ENCODE measurements around the gene PLEKHH1. TPM values are rescaled to one million over a fixed set of nuclear protein-coding genes. Genes with fewer than 3 reads are reported as not detected.

PLEKHH1 gene
- total RNA-seq, 1 donor from 2014 or later: 3.3 TPM

DNA sequence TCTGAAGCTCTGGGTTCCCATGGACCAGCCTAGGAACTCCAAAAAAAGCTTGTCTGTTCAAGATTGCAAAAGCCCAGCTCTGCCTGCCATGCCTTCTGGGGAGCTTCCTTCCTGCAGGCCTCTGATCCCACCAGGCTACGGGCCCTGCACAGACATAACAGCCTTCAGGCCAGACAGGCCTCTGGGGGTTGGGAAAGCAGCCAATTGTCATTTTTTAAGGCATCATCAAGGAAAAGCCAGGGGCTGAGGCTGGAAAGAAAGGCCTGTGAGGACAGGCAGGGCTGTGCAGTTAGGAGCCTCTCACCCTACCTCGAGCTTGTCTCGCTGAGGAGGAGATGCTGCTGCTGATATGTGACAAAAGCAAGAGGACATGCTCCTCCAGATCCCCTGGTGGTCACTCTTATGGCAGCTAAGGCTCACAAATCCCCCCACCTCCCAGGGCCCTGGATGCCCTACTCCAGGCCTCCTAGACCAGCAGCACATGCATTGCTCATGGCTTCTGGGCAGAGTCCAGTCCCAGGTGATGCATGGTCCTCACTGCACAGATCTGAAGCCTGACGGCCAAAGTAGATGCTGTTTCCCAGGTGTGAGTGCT lies 47.5 kb upstream of the PLEKHH1 start:
- Histone ChIP-seq H3K9ac (ENCODE audit: low read length) (no peak overlapping the region), H3K27me3 (ENCODE audit: insufficient read depth, low read length) (no peaks in the 10 kb centered on the region), H3K4me1 (ENCODE audit: insufficient read depth, low read length) (no peaks in the 10 kb centered on the region), H3K79me2 (ENCODE audit: insufficient read depth, low read length) (no peaks in the 10 kb centered on the region), H2AFZ (ENCODE audit: low read depth, low read length) (no peak overlapping the region), H3K27ac (ENCODE audit: low read depth, low read length) (no peak overlapping the region), H3K9me3 (ENCODE audit: insufficient read depth, low read depth, low read length) (no peaks in the 10 kb centered on the region), H3K36me3 (ENCODE audit: insufficient read depth, low read length) (no peaks in the 10 kb centered on the region), H4K20me1 (ENCODE audit: insufficient read depth, low read length) (no peaks in the 10 kb centered on the region), H3K4me3 (ENCODE audit: insufficient read depth, low read depth, low read length) (no peak overlapping the region), H3K4me2 (ENCODE audit: low read length) (no peak overlapping the region)
- Mint-ChIP-seq H3K36me3 (ENCODE audit: low read depth, unreplicated experiment) (no peaks in the 10 kb centered on the region), H3K27ac (ENCODE audit: unreplicated experiment) (peak overlapping the region; percentile 15), H3K4me1 (ENCODE audit: low read depth, unreplicated experiment) (peaks cover 6% of the 10 kb centered on the region), H3K9me3 (ENCODE audit: unreplicated experiment) (peaks cover 4% of the 10 kb centered on the region), H3K27me3 (ENCODE audit: low read depth, unreplicated experiment) (peaks cover 15% of the 10 kb centered on the region), H3K4me3 (ENCODE audit: unreplicated experiment) (no peak overlapping the region)
- TF ChIP-seq CTCF (IDR thresholded peaks at IDR 0.05; ENCODE audit: insufficient read depth, low read depth, low read length) (no peak), EZH2 (IDR thresholded peaks at IDR 0.05; ENCODE audit: insufficient read depth, low read length) (no peak)
- FAIRE-seq (no peak), DNase-seq (ENCODE audit: low read depth) (no peak)

DNA sequence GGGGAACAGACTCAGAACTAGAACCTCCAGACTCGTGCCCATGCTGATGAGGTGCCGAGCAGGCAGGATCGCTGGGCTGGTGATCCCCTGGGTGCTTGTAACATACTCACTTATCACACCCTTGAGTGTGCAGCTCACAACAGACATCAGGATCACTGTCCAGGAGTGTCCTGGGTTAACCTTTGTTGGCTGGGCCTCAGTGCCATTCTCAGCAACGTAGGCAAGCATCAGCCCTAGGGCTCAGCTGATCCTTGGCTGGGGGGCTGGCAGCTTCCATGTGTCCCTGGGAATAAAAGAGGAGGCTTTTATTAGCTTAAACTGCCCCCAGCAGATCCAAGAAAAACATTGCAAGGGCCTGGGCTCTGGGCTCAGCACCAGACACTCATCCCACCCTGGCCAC lies 46.2 kb upstream of the PLEKHH1 start:
- no peak overlapping the region for H2AFZ ChIP-seq (ENCODE audit: low read depth, low read length)
- no peak for DNase-seq (ENCODE audit: low read depth)
- no peak overlapping the region for H3K4me2 ChIP-seq (ENCODE audit: low read length)
- no peak overlapping the region for H3K27ac ChIP-seq (ENCODE audit: low read depth, low read length)
- H3K4me3 ChIP-seq (ENCODE audit: insufficient read depth, low read depth, low read length): no peak overlapping the region
- H3K27me3 ChIP-seq (ENCODE audit: insufficient read depth, low read length): no peaks in the 10 kb centered on the region
- Mint-ChIP-seq H3K4me1 (ENCODE audit: low read depth, unreplicated experiment) (peaks cover 6% of the 10 kb centered on the region), H3K27me3 (ENCODE audit: low read depth, unreplicated experiment) (peaks cover 8% of the 10 kb centered on the region), H3K36me3 (ENCODE audit: low read depth, unreplicated experiment) (no peaks in the 10 kb centered on the region), H3K9me3 (ENCODE audit: unreplicated experiment) (peaks cover 4% of the 10 kb centered on the region), H3K4me3 (ENCODE audit: unreplicated experiment) (no peak overlapping the region), H3K27ac (ENCODE audit: unreplicated experiment) (no peak overlapping the region)
- no peaks in the 10 kb centered on the region for H3K79me2 ChIP-seq (ENCODE audit: insufficient read depth, low read length)
- no peaks in the 10 kb centered on the region for H3K36me3 ChIP-seq (ENCODE audit: insufficient read depth, low read length)
- TF ChIP-seq CTCF (IDR thresholded peaks at IDR 0.05; ENCODE audit: insufficient read depth, low read depth, low read length): no peak
- no peak for TF ChIP-seq EZH2 (IDR thresholded peaks at IDR 0.05; ENCODE audit: insufficient read depth, low read length)
- no peak for FAIRE-seq
- no peaks in the 10 kb centered on the region for H3K4me1 ChIP-seq (ENCODE audit: insufficient read depth, low read length)
- no peaks in the 10 kb centered on the region for H3K9me3 ChIP-seq (ENCODE audit: insufficient read depth, low read depth, low read length)
- no peak overlapping the region for H3K9ac ChIP-seq (ENCODE audit: low read length)
- no peaks in the 10 kb centered on the region for H4K20me1 ChIP-seq (ENCODE audit: insufficient read depth, low read length)

- no peak overlapping the region for H3K4me3 ChIP-seq (ENCODE audit: insufficient read depth, low read depth, low read length)
- no peaks in the 10 kb centered on the region for H3K36me3 ChIP-seq (ENCODE audit: insufficient read depth, low read length)
- no peak overlapping the region for H3K9ac ChIP-seq (ENCODE audit: low read length)
- H3K4me2 ChIP-seq (ENCODE audit: low read length): no peak overlapping the region
- Mint-ChIP-seq H3K27ac (ENCODE audit: unreplicated experiment) (no peak overlapping the region), H3K4me1 (ENCODE audit: low read depth, unreplicated experiment) (peaks cover 6% of the 10 kb centered on the region), H3K4me3 (ENCODE audit: unreplicated experiment) (no peak overlapping the region), H3K9me3 (ENCODE audit: unreplicated experiment) (peaks cover 6% of the 10 kb centered on the region), H3K27me3 (ENCODE audit: low read depth, unreplicated experiment) (peaks cover 6% of the 10 kb centered on the region), H3K36me3 (ENCODE audit: low read depth, unreplicated experiment) (no peaks in the 10 kb centered on the region)
- TF ChIP-seq CTCF (IDR thresholded peaks at IDR 0.05; ENCODE audit: insufficient read depth, low read depth, low read length) (no peak), EZH2 (IDR thresholded peaks at IDR 0.05; ENCODE audit: insufficient read depth, low read length) (no peak)
- H3K4me1 ChIP-seq (ENCODE audit: insufficient read depth, low read length): no peaks in the 10 kb centered on the region
- no peaks in the 10 kb centered on the region for H3K9me3 ChIP-seq (ENCODE audit: insufficient read depth, low read depth, low read length)
- FAIRE-seq (no peak), DNase-seq (ENCODE audit: low read depth) (no peak)
- H2AFZ ChIP-seq (ENCODE audit: low read depth, low read length): no peak overlapping the region
- H3K79me2 ChIP-seq (ENCODE audit: insufficient read depth, low read length): no peaks in the 10 kb centered on the region
- H3K27ac ChIP-seq (ENCODE audit: low read depth, low read length): no peak overlapping the region
- H4K20me1 ChIP-seq (ENCODE audit: insufficient read depth, low read length): no peaks in the 10 kb centered on the region
- H3K27me3 ChIP-seq (ENCODE audit: insufficient read depth, low read length): no peaks in the 10 kb centered on the region
Measured at GRCh38 chr14:67487332-67487731, 45.8 kb upstream of the PLEKHH1 start.
